Pancreas (tissue), 10 donors: Measurements from ENCODE around the gene ADGRE1. TPM values are rescaled to one million over a fixed set of nuclear protein-coding genes. Genes with fewer than 3 reads are reported as not detected.

ENCODE experiments used
- ATAC-seq, 4 donors: fragments of 200-7000 bp; cut with Tn5 transposase; one replicate each; pipeline versions ENCODE4 v1.8.0 to v1.9.1; 2020; ENCODE audit warnings: mild to moderate bottlenecking in 4 of 4, moderate library complexity in 4 of 4
- DNase-seq, 6 donors: peaks; one replicate each; pipeline ENCODE4 v3.0.0-alpha.2; 2020
- FAIRE-seq: peaks from 2 replicates; lab custom pipeline; 2012; peaks lifted over from hg19 to GRCh38; lab: Jason Lieb, UNC
- H3K27ac ChIP-seq, 4 donors: fragments of 200-600 bp; sonication (generic); 1 replicate in 3 of 4; 2 replicates in 1 of 4; pipeline versions ENCODE4 v1.5.0 to v1.8.0; 2020
- H3K27me3 ChIP-seq, 4 donors: fragments of 200-600 bp; one replicate each; pipeline ENCODE4 v1.8.0; 2021
- H3K36me3 ChIP-seq, 3 donors: fragments of 200-600 bp; sonication (generic) in 1 of 3; one replicate each; pipeline versions ENCODE4 v1.5.0 to v1.8.0; 2020 to 2021
- H3K4me1 ChIP-seq, 3 donors: fragments of 200-600 bp; one replicate each; pipeline ENCODE4 v1.8.0; 2021
- H3K4me3 ChIP-seq, 4 donors: fragments of 200-600 bp; sonication (generic) in 2 of 4; one replicate each; pipeline versions ENCODE4 v1.5.0 to v1.8.0; 2020 to 2021
- H3K9me3 ChIP-seq, 4 donors: fragments of 200-600 bp; one replicate each; pipeline ENCODE4 v1.8.0; 2021
- CTCF ChIP-seq, 4 donors: fragments of 200-600 bp; sonication (generic) in 3 of 4; IDR thresholded peaks; one replicate each; pipeline versions ENCODE4 v1.5.0 to v1.8.0; 2021; ENCODE audit warnings: antibody characterized with exemption in 4 of 4
- WGBS, 2 donors: extraction: QIAGEN DNeasy Blood & Tissue Kit; methylation state at CpG; one replicate each; pipeline ENCODE4 v1.1.7; 2013; 5-methylcytosine and 5-hydroxymethylcytosine counted together
- intact Hi-C, 3 donors: fragments of 100-400 bp; cut with DNase I; formaldehyde crosslinking; loops; one replicate each; pipeline versions ENCODE4 v1.11.1 to v1.14.2; 2022
- polyA plus RNA-seq, 2 donors: library from polyadenylated mRNA; stranded (reverse); fragments of 200-250 nt; gene quantifications; one replicate each; pipeline ENCODE4 v1.2.3, GENCODE V29; 2013
- total RNA-seq, 6 donors: library from RNA; stranded (reverse); fragmentation: NEBNext Ultra II Directional in 4 of 6; extraction: Animal tissue kit (Norgen Biotek cat#: 25700) in 4 of 6; gene quantifications; one replicate each; pipeline versions ENCODE4 v1.2.1 to v1.2.4, GENCODE V29; 2021 to 2023
- donor health status: healthy with polysubstance abuse.
- donor health status: DM: no; HTN: no; CAD: no; lungs with moderate emphysema.
- donor health status: DM: no; HTN: no; CAD: no.
- donor health status: control.
- donor health status: control.
- donor health status: Bipolar disorder and iron deficiency.
- donor health status: DM: yes; HTN: yes; CAD: no.
- donor health status: DM: no; HTN: no; CAD: no.
- donor health status: DM: no; HTN: no; CAD: no.
- donor health status: DM: yes; HTN: yes; CAD: no.

ADGRE1 gene
- total and polyA plus RNA-seq, 8 donors = 0.07 to 0.73 (median 0.28) TPM; not detected in 3

GRCh38 chr19:6875218-6875617 is 12.2 kb upstream of the ADGRE1 start:
- FAIRE-seq = no peak

GRCh38 chr19:6876748-6877147 is 10.6 kb upstream of the ADGRE1 start:
- FAIRE-seq = no peak
- intact Hi-C loops = no loop called here
- H3K27ac ChIP-seq = no peak overlapping the region
- no peak overlapping the region for H3K4me3 ChIP-seq
- H3K36me3 ChIP-seq = no peaks in the 10 kb centered on the region
- H3K27me3 ChIP-seq = no peaks in the 10 kb centered on the region
- WGBS, 2 donors = 53 to 66% methylated on average over 7 of the region's 7 CpGs
- no peak for TF ChIP-seq CTCF (IDR thresholded peaks at IDR 0.05)
- no peak for ATAC-seq
- H3K9me3 ChIP-seq = no peaks in the 10 kb centered on the region
- no peaks in the 10 kb centered on the region for H3K4me1 ChIP-seq
- DNase-seq = no peak

More at GRCh38 chr19:6875218-6875617, 12.2 kb upstream of the ADGRE1 start:
- H3K9me3 ChIP-seq = no peaks in the 10 kb centered on the region
- no peaks in the 10 kb centered on the region for H3K27me3 ChIP-seq
- no peaks in the 10 kb centered on the region for H3K36me3 ChIP-seq
- no peak overlapping the region for H3K4me3 ChIP-seq
- ATAC-seq = no peak
- intact Hi-C loops = no loop called here
- no peak for DNase-seq
- no peaks in the 10 kb centered on the region for H3K4me1 ChIP-seq
- TF ChIP-seq CTCF (IDR thresholded peaks at IDR 0.05) = no peak
- no peak overlapping the region for H3K27ac ChIP-seq
- 59 to 69% methylated on average over 2 of the region's 2 CpGs for WGBS, 2 donors

GRCh38 chr19:6877766-6878165 is 9.6 kb upstream of the ADGRE1 start:
- no peaks in the 10 kb centered on the region for H3K27me3 ChIP-seq
- no peak for FAIRE-seq
- no peaks in the 10 kb centered on the region for H3K4me1 ChIP-seq
- no peak for ATAC-seq
- no peak for DNase-seq
- TF ChIP-seq CTCF (IDR thresholded peaks at IDR 0.05) = no peak
- H3K36me3 ChIP-seq = no peaks in the 10 kb centered on the region
- H3K9me3 ChIP-seq = no peaks in the 10 kb centered on the region
- intact Hi-C loops = no loop called here
- 54 to 75% methylated on average over 4 of the region's 4 CpGs for WGBS, 2 donors
- no peak overlapping the region for H3K27ac ChIP-seq
- no peak overlapping the region for H3K4me3 ChIP-seq

GRCh38 chr19:6886277-6886897 is 992 bp upstream of the ADGRE1 start:
- no peaks in the 10 kb centered on the region for H3K9me3 ChIP-seq
- no peaks in the 10 kb centered on the region for H3K4me1 ChIP-seq
- no peaks in the 10 kb centered on the region for H3K27me3 ChIP-seq
- DNase-seq (no peak), ATAC-seq (no peak), FAIRE-seq (no peak)
- intact Hi-C loops = no loop called here
- no peaks in the 10 kb centered on the region for H3K36me3 ChIP-seq
- TF ChIP-seq CTCF (IDR thresholded peaks at IDR 0.05) = no peak
- no peak overlapping the region for H3K27ac ChIP-seq
- WGBS, 2 donors = 48 to 73% methylated on average over 7 of the region's 7 CpGs
- H3K4me3 ChIP-seq = no peak overlapping the region

GRCh38 chr19:6888967-6889366 is 1.6 kb downstream of the ADGRE1 start:
- Histone ChIP-seq H3K27ac (no peak overlapping the region), H3K36me3 (no peaks in the 10 kb centered on the region), H3K9me3 (no peaks in the 10 kb centered on the region), H3K4me3 (no peak overlapping the region), H3K27me3 (no peaks in the 10 kb centered on the region), H3K4me1 (no peaks in the 10 kb centered on the region)
- DNase-seq (no peak), ATAC-seq (no peak), FAIRE-seq (no peak)
- WGBS, 2 donors = 73 to 79% methylated on average over 2 of the region's 2 CpGs
- intact Hi-C loops = no loop called here
- TF ChIP-seq CTCF (IDR thresholded peaks at IDR 0.05) = no peak
